NCI-H187 treated with DMSO at 0.1 percent for 48 hours (cell line): ENCODE measurements around the gene RD3L.
"Not testable (repeated sequence)": the region's sequence is repeated elsewhere in the genome, so short reads cannot be mapped to it uniquely, and the experiment has no call there.

ENCODE experiments used
- DNase-seq: peaks from one replicate; lab custom pipeline; 2025; lab: John Stamatoyannopoulos, UW

Gene RD3L

GRCh38 chr14:103927566-103927965 lies 14.8 kb downstream of the RD3L start:
- no peak for DNase-seq

DNA sequence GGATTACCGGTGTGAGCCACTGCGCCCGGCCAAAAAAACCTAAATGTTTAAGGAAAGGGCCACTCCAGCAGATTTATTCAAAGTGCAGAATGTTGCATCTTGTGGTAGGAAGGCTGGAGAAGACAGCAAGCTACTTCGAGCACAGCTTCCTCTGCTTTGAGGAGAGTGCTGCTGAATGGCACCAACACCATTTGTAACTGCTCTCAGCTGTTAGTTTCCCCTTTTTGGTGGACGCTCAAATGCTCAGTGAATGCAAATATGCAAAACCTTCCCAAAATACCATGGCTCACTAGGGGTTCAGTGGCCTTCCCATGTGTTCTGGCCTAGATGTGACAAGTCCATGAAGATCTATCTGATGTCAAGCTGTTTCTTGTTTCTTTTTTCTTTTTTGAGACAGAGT lies 17.0 kb downstream of the RD3L start:
- DNase-seq, result no peak

DNA sequence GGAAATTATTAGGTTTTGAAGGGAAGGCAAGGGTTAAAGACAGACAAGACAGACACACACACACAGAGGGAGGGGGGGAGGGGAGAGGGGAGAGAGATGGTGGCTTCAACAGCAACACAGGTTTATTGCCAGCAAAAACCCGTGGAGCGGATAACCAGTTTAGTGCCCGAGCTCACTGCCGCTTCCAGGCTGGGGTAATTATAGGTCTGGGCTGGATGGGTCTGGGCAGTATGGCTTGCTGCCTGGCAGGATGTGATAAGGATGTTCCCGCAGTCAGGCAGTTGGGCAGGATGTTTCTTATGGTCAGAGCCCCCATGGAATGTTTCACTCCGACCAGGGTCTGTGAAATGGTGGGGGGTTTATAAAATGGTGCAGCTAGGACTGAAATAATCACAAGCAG lies 18.5 kb downstream of the RD3L start:
- no peak for DNase-seq

DNA sequence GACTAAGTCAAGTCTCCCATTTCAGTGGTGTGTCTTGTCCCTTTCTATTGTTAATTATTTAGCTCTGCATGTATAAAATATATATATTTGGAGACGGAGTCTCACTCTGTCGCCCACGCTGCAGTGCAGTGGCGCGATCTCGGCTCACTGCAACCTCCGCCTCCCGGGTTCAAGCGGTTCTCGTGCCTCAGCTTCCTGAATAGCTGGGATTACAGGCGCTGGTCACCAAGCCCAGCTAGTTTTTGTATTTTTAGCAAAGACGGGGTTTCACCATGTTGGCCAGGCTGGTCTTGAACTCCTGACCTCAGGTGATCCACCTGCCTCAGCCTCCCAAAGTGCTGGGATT lies 20.5 kb downstream of the RD3L start:
- DNase-seq, result not testable (repeated sequence)

DNA sequence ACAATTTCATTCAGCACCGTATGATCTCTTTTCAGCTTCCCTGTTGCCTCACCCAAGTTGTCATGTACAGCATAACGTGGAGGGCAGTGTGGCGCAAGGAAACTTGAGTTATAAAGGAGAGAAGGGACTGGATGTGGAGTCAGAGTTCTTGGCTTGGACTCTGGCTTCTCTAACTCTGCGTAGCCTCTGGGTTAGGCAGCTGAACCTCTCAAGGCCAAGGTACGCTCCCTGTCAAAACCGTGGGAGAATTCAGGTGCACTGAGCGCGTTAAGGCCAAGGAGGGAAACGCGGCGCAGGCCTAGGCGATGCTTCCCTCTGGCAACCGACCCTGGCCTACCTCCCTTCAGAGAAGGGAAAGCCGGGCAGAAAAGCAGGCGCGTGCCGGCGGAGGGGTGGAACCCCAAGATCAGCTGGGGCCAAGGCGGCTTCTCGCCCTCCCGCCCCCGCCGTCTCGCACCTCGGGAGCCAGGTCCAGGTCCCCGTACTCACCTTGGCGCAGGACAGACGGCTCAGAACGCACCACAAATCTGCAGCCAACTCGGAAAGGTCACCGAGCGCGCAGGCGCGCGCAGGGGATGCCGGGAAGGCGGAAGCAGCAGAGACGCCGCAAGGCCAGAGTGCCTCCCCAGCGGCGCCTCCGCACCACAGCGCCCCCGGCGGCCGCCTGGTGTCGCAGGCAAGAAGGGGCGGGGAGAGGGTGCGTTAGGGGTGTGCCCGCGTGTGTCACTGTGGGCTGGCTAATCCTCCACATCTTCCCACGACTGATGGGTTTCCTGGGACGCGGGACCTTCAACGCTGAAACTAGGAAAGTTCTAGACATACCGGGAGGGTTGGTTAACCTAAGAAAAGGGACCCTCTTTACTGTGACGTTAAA lies 21.1 kb downstream of the RD3L start:
- peak; percentile 62 for DNase-seq

DNA sequence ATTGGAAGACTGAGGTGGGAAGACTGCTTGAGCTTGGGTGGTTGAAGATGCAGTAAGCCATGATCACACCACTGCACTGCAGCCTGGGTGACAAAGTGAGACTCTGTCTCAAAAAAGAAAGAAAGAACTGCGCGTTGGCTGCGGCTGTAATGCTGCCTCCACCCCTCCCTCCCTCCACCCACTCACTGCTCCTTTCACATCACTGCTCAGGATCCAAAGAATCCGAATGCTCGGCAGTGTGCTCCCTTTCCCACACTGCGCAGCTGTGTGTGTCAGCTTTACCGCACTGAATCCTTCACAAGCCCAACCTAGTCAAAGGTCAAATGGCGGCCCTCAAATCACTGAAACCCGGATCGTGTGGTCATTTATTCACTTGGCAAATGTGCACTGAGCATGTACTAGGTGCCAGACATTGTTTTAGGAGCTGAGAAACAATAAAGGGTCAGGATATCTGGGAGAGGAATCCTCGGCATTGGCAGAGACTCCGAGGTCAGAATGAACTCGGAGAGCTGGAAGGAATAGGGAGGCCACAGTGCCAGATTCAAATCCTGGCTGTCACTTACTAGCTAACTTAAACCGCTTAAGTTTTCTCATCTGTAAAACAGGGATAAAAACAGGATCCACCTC lies 25.6 kb downstream of the RD3L start:
- no peak for DNase-seq

GRCh38 chr14:103915616-103916015 lies 26.7 kb downstream of the RD3L start:
- DNase-seq, result no peak

DNA sequence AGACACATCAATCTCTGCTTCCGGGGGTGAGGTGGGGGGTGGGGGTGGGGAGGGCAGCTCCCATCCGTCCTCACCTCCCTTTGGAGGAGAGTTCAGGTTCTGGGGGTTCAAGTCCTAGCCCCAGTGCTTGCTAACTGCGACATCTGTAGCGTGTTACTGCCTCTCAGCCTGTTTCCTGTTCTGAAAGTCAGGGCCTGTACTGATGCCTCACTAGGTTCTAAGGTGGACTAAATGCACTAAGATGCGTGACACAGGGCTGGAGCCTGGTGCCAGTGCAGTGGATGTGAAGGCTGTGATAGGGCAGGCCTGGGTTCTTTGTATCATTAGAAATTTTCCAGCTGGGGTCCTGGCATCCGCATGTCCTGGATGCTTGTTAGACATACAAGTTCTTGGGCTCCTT lies 31.3 kb downstream of the RD3L start:
- DNase-seq, result no peak

DNA sequence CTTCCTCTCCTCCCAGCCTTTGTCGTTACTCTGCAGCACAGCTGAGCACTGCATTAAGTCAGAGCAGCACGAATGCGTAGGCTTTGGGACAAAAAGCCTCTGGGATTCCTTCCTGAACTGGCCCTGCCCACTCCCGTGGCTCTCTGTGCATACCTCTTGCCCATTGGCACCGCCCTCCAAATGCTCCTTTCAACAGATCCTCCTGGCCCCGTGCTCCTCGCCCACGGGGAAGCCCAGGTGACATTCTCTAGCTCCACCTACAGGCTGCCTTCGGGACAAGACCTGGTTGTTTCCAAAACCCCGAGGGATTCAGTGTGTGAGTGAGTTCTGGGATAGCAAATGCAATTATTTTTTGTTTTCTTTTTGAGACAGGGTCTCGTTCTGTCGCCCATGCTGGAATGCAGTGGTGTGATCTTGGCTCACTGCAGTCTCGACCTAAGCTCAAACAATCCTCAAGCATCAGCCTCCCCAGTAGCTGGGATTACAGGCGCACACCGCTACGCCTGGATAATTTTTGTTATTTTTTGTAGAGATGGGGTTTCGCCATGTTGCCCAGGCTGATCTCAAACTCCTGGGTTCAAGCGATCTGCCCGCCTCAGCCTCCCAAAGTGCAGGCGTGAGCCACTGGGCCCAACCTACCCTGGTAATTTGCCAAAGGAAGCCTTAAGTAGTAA lies 31.9 kb downstream of the RD3L start:
- peak; percentile 59 for DNase-seq

DNA sequence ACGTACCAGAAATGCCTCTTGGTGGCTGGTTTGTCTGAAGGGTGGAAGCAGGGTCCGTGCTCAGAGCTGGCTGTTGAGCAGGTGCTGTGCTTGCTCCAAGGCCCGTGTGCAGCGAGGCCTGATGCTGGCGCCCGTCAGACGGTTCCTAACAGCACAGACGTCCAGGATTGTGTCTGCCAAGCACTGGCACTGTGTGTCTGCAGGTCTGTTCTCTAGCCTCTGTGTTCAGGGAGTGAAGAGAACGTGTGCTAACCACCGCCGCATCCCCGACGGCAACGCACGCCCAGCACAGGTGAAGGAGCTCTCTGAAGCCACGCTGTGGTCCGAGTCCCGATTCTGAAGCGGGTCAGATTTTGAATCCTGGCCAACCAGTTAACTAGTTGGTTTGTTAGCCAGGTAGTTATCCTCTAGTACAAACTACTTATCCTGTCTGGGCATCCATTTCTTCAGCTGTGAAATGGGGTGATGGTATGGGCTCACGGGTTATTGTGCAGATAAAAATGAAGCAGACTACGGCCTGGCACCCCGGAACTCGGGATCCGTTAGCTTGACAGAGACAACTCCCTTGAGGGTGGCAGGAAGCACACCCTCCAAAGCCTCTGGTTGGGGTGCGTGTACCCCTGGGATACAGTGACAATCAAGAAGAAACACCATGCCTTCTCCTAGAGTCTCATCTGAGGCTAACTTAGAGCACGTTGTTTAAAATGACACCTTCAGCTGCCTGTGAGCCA lies 32.6 kb downstream of the RD3L start:
- DNase-seq, result no peak

- DNase-seq, result no peak
These were observed 33.7 kb downstream of the RD3L start for GRCh38 chr14:103908580-103908979.

- DNase-seq, result no peak
These were observed 36.4 kb downstream of the RD3L start for GRCh38 chr14:103905842-103906456.

DNA sequence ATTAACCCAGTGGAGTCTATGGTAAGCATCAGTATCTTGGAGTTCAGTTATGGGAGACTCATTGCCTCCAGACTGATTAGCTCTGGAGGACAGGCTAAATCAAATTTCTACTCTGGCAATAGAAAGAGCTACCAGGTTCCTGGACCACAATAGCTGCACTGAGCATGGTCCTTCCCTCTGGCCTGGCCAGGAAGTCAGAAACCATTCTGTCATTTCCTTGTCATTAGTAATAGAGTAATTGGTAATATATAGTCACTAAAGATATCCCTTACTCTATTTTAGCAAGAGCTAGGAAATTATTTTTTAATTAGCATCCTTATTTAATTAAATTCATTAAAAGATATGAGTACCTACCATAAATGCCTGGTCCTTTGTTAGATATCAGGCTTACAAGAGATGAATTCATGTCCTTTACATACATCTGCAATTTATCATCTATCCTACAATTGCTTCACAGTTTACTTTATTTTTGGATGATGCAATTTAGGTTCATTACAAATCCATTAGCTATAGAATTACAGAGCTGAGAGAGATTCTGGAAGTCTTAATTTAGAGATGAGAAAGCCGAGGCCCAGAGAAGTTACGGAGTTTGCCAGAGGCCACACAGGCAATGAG lies 37.7 kb downstream of the RD3L start:
- DNase-seq, result no peak

- DNase-seq, result no peak
These were observed 42.5 kb downstream of the RD3L start for GRCh38 chr14:103899833-103900232.

- no peak for DNase-seq
These were observed 43.0 kb downstream of the RD3L start for GRCh38 chr14:103899316-103899715.

DNA sequence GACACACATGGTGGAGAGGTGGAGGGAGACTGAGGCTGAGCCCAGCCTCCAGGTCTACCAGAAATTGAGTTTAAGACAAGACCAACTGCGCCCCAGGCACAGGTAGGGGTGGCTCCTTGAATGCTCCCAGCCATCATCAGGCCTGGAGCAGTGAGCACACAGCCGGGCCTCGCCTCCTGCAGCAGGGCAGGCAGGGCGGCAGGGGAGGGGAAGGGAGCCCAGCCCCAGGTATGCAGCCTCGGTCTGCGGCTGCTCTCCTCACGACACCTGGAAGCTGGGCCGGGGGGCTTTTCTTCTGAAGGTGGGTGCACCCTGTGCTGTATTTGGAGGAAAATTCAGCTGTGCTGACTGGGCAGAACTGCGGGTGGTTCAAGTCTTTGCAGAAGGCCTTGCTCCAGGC lies 43.6 kb downstream of the RD3L start:
- no peak for DNase-seq

- DNase-seq, result no peak
These were observed 44.1 kb downstream of the RD3L start for GRCh38 chr14:103898204-103898603.

- DNase-seq, result no peak
These were observed 45.0 kb downstream of the RD3L start for GRCh38 chr14:103897075-103897947.

DNA sequence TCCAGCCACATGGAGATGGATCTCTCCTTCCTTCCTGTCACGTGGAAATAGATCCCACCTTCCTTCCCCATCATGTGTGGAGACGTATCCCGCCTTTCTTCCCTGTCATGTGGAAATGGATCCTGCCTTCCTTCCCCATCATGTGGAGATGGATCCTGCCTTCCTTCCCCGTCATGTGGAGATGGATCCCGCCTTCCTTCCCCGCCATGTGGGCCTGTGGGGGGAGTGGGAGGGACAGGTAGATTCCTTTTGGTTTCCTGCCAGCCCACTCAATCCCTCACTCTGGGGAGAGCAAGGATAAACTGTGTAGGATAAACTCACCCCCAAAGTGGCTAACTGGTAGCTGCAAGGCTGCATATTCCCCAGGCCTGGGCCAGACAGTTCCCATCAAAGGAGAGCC lies 45.8 kb downstream of the RD3L start:
- DNase-seq, result no peak

- DNase-seq, result no peak
These were observed 47.6 kb downstream of the RD3L start for GRCh38 chr14:103894723-103895059.
